Measurements from ENCODE around the gene PTPN13.
"Not testable (repeated sequence)": the region's sequence is repeated elsewhere in the genome, so short reads cannot be mapped to it uniquely, and the experiment has no call there.

Gene PTPN13

DNA sequence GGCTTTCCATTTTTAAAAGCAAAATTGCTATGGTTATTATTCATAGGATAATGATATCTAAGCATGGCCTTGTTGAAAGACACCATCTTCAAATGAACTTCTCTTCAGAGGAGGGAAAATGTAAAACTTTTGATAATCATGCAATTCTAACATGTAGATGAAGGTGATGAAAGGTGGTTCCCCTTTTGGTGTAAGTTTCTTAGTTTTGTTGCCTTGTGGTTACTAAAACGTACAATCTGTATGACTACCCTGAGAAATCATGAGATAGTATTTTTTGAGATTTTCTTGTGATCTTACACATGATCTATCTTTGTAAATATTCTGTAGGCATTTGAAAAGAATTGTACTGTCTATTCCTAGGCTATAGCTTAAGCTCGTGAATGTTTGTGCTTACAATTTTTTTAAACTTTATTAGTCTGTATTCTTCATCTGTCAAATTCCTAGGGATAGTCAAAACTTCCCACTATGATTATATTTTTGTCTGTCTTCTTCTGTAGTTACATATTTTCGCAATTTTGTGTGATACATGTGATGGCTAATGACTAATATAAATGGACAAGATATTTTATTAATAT is 47.5 kb downstream of the PTPN13 start:
- no peak for DNase-seq

DNA sequence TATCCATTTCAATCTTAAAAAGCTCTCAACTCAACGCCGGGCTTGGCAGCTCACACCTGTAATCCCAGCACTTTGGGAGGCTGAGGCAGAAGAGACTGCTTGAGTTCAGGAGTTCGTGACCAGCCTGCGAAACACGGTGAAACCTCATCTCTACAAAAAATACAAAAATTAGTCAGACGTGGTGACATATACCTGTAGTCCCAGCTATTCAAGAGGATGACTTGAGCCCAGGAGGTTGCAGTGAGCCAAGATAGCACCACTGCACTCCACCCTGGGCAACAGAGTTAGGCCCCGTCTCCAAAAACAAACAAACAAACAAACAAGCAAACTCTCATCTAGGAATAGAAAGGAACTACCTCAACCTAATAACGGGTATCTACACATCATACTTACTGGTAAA is 50.8 kb downstream of the PTPN13 start:
- DNase-seq: no peak

DNA sequence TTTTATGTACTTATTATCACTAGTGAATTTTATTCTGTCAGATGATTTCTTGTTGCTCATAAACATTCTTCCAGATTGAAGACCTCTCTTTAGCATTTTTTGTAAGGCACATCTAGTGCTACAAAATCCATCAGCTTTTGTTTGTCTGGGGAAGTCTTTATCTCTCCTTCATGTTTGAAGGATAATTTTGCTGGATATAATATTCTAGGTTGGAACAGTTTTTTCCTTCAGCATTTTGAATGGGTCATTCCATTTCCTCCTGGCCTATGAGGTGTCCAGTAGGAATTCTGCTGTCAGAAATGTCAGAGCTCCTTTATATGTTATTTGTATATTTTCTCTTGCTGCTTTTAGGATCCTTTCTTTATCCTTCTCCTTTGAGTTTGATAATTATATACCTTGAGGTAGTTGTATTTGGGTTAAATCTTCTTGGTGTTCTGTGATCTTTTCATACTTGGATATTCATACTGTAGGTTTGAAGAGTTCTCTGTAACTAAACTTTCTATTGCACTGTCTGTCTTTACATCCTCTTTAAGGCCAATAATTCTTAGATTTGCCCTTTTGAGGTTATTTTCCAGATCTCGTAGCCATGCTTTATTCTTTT is 58.3 kb downstream of the PTPN13 start:
- DNase-seq: no peak

DNA sequence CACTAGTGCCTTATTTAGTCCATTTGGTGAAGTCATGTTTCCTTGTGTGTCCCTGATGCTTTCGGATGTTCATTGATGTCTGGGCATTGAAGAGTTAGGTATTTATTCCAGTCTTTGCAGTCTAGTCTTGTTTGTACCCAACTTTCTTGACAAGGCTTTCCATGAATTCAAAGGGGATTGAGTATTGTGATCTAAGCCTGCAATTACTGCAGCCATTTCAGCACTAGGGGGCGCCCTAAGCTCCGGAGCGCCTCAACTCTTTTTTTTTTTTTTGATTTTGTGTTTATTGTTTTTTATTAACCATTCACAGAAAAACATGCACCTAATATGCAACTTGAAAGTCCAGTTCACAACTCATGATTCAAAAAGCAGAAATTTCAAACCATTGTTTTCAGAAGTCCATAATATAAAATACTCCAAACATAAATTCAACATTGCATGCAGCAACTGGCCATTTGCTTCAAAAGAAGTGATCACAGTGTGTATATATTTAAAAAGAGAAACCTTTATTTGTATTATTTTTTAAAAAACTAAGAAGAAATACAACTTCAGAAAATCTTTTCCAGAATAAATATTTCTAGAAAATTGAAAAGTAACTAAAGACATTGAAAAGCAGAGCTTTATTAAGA is 59.2 kb downstream of the PTPN13 start:
- DNase-seq: no peak

DNA sequence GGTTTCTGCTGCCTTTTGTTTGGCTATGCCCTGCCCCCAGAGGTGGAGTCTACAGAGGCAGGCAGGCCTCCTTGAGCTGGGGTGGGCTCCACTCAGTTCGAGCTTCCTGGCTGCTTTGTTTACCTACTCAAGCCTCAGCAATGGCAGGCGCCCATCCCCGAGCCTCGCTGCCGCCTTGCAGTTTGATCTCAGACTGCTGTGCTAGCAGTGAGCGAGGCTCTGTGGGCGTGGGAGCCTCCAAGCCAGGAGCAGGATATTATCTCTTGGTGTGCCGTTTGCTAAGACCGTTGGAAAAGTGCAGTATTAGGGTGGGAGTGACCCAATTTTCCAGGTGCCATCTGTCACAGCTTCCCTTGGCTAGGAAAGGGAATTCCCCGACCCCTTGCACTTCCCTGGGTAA is 62.7 kb downstream of the PTPN13 start:
- DNase-seq: not testable (repeated sequence)

DNA sequence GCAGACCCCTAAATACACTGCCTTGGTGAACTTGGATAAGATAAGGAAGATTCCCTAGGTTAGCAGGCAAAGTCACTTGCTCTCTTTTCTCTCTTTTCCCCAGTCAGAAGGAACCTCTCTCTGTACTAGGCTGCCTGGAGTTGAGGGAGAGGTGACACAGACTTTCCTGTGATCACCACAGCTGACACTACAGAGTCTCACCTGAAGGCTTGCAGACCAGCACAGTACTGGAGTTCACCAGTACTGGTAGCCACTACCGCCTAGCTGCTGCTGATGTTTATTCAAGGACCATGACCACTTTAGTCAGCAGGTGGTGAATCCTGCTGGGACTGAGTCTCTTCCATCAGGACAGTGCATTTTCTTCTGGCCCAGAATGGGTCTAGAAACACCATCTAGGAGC is 63.3 kb downstream of the PTPN13 start:
- DNase-seq: no peak

GRCh38 chr4:86657910-86658309 is 63.8 kb downstream of the PTPN13 start:
- no peak for DNase-seq

GRCh38 chr4:86660401-86660800 is 66.3 kb downstream of the PTPN13 start:
- DNase-seq: no peak

- DNase-seq: no peak
These were observed 66.9 kb downstream of the PTPN13 start for GRCh38 chr4:86661006-86661405.

DNA sequence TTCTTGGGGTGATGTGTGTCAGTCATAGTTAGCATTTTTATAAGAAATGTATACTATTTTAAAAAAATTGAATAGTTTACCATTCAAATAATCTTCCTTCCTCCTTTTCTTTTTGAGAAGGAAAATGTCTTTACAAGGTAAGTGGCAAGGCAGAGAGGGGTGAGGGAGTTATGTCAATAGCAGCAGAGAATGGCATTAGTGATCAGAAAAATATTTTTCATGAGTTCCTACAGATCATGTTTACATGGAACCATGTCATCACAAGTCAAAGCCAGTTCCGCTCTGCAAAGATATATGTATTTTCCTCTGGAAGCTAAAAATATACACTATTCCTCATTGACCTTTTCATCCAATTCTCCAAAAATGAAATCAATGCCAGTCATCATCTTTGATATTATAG is 67.3 kb downstream of the PTPN13 start:
- no peak for DNase-seq

GRCh38 chr4:86664959-86665358 is 70.8 kb downstream of the PTPN13 start:
- no peak for DNase-seq

DNA sequence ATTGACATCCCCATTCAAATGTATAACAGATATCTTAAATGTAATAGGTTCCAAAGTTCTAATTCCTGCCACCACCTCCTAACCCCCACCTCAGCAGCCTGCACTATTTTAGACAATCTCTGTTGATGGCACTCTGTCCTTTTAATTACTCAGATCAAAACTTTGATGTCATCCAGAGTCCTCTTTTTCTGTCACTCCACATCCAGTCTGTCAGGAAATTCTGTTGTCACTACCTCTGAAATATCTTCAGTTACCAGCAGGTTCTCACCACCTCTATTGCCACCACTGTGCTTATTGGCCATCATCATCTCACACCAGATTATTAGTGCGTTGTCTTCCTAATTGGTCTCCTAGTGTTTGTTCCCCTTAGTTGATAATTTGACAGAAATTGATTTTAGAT is 76.2 kb downstream of the PTPN13 start:
- no peak for DNase-seq

- no peak for DNase-seq
These were observed 76.6 kb downstream of the PTPN13 start for GRCh38 chr4:86670756-86671155.

DNA sequence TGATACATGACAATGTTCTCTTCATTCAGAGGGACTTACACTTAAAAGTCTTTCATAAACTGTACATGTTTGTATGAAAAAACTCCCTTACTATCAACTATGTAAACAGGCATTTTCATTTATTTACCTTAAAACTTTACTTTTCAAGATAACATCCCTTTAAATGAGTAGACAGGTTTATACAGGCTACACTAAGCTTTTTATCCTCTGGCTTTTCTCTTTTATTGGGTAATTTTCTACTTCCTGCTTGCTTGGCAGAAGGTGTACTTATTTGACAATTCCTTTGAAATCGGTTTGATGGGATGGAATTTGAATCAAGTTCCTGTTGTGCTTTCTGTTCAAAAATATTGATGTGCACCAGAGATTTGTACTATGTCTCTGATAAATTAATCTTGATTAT is 81.4 kb downstream of the PTPN13 start:
- DNase-seq: no peak

DNA sequence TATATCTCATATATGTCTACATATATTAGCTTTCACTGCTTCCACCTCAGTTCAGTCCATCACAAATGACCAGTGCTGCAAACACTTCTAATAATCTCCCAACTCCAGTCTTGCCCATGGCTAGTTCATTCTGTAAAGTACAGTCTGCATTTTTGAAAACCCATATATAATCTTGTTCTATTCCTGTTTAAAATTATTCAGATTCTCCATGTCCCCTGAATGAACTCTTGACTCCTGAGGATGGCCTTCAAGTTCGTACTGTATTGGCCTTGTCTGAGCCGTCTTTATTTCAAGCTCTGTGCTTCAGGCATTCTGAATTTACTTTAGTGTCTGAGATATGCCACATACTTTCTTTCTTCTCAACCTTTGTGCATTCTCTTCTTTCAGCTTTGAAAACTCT is 84.7 kb downstream of the PTPN13 start:
- no peak for DNase-seq

- no peak for DNase-seq
These were observed 85.3 kb downstream of the PTPN13 start for GRCh38 chr4:86679441-86679840.

DNA sequence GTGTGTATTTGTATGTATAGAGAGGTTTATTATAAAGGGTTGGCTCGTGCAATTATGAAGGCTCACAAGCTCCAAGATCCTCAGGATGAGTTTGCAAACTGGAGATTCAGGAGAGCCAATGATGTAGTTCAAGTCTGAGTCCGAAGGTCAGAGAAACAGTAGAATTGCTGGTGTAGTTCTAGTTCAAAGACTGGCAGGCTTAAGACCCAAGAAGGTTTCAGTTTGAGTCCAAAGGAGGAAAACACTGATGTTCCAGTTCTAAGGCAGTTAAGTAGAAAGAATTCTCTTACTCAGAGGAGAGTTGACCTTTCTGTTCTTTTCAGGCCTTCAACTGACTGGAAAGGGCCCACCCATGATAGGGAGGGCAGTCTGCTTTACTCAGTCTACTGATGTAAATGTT is 89.1 kb downstream of the PTPN13 start:
- no peak for DNase-seq

DNA sequence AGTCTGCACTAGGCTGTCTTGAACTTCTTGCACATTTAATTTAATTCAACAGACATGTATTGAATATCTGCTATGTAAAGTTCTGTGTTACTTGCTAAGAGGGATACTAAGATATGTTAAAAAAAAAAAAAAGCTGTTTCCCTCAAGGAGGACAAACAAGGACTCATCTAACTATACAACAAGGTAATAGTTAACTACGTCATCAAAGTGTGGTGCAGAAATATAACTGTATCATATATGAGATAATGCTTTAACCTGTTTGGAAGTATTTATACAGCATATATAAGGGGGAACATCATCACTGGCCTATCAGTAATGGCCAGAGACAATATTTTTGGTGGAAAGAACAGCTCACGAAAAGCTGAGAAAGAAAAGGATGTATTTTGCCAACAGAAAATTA is 89.9 kb downstream of the PTPN13 start:
- DNase-seq: no peak

DNA sequence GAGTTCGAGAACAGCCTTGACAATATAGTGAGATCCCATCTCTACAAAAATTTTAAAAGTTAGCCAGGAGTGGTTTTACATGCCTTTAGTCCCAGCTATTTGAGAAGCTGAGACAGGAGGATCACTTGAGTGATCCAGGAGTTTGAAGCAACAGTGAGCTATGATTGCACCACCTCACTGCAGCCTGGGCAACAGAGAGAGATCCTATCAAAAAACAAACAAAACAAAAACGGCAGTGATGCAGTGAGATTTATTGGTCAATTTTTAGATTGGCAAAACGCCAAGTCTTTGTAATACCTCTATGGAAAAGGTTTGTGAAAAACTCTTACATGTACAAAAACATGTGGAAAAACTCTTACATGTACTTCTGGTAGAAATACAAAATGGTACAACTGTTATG is 91.3 kb downstream of the PTPN13 start:
- DNase-seq: no peak

DNA sequence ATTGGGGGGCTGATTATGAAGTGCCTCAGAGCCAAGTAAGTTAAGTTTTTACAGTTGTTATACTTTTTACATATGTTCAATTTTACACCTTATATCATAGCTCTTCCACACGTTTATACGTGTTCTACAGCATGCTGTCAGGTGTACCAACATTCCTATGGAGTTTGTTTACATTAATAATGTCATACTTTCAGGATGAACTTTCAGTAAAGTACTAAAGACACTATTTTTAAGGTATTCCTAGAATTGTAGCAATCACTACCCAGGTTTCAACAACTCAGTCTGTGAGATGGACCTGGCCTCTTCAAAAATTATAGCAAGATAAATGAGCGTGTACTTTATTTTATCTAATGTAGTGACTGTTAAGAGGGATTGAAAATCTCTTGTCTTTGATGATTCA is 92.6 kb downstream of the PTPN13 start:
- DNase-seq: no peak

GRCh38 chr4:86688026-86688425 is 93.9 kb downstream of the PTPN13 start:
- DNase-seq: no peak

- no peak for DNase-seq
These were observed 110.5 kb downstream of the PTPN13 start for GRCh38 chr4:86704601-86705000.

- no peak for DNase-seq
These were observed 112.9 kb downstream of the PTPN13 start for GRCh38 chr4:86706923-86707597.

DNA sequence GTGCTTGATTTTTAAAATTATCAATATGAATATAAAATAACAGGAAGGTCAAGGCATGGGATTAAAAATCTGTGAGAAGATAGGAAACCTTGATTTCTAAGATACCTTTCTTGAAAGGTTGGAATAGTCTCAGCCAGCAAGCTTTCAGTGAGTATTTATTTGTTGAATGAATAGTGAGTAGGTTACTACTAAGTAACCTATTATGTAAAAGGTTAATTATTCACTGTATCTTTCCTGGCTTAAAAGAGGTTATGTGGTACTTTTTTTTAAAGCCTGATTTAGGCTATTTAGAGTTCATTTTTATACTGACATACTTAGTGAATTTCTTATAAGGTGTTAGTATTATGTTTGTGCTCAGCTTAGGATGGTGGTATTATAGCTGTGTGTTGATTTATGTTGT is 123.5 kb downstream of the PTPN13 start:
- no peak for DNase-seq
